ENCODE data around the gene OBSCN. TPM values are rescaled to one million over a fixed set of nuclear protein-coding genes. Genes with fewer than 3 reads are reported as not detected.

Gene OBSCN
- total RNA-seq, 1 donor from 2014 or later: 16.9 TPM

- Mint-ChIP-seq H3K9me3 (ENCODE audit: unreplicated experiment) (no peaks in the 10 kb centered on the region), H3K27ac (ENCODE audit: unreplicated experiment) (no peak overlapping the region), H3K4me1 (ENCODE audit: unreplicated experiment) (no peaks in the 10 kb centered on the region), H3K4me3 (ENCODE audit: unreplicated experiment) (peak overlapping the region; percentile 62), H3K27me3 (ENCODE audit: unreplicated experiment) (peaks cover 7% of the 10 kb centered on the region), H3K36me3 (ENCODE audit: low read depth, unreplicated experiment) (peaks cover 14% of the 10 kb centered on the region)
- DNase-seq (ENCODE audit: low spot score): no peak
- no peak for TF ChIP-seq CTCF (IDR thresholded peaks at IDR 0.05; ENCODE audit: unreplicated experiment)
These were observed 143.3 kb downstream of the OBSCN start for GRCh38 chr1:228350831-228351781.

DNA sequence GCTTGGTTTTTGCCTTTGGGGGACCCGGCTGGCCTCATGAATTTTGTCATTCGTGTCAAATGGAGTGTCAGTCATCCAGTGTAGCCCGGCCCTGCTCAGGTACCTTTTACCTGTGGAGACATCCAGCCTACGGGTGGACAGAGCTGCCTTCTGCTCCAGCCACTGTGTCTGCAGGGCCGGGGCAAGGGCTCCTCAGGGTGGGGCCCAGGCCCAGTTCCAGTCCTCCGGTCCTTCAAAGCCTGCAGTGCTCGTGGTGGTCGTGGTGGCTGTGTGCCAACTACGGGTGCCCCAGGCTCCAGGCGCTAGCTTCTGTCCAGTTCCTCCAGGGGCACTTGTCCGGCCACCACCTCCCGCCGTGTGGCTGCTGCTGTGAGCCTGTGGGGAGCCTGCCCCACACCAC lies 144.0 kb downstream of the OBSCN start:
- TF ChIP-seq CTCF (IDR thresholded peaks at IDR 0.05; ENCODE audit: unreplicated experiment): no peak
- H3K4me1 Mint-ChIP-seq (ENCODE audit: unreplicated experiment): no peaks in the 10 kb centered on the region
- no peaks in the 10 kb centered on the region for H3K9me3 Mint-ChIP-seq (ENCODE audit: unreplicated experiment)
- peaks cover 7% of the 10 kb centered on the region for H3K27me3 Mint-ChIP-seq (ENCODE audit: unreplicated experiment)
- peak overlapping the region; percentile 62 for H3K4me3 Mint-ChIP-seq (ENCODE audit: unreplicated experiment)
- no peak for DNase-seq (ENCODE audit: low spot score)
- no peak overlapping the region for H3K27ac Mint-ChIP-seq (ENCODE audit: unreplicated experiment)
- peaks cover 14% of the 10 kb centered on the region for H3K36me3 Mint-ChIP-seq (ENCODE audit: low read depth, unreplicated experiment)

DNA sequence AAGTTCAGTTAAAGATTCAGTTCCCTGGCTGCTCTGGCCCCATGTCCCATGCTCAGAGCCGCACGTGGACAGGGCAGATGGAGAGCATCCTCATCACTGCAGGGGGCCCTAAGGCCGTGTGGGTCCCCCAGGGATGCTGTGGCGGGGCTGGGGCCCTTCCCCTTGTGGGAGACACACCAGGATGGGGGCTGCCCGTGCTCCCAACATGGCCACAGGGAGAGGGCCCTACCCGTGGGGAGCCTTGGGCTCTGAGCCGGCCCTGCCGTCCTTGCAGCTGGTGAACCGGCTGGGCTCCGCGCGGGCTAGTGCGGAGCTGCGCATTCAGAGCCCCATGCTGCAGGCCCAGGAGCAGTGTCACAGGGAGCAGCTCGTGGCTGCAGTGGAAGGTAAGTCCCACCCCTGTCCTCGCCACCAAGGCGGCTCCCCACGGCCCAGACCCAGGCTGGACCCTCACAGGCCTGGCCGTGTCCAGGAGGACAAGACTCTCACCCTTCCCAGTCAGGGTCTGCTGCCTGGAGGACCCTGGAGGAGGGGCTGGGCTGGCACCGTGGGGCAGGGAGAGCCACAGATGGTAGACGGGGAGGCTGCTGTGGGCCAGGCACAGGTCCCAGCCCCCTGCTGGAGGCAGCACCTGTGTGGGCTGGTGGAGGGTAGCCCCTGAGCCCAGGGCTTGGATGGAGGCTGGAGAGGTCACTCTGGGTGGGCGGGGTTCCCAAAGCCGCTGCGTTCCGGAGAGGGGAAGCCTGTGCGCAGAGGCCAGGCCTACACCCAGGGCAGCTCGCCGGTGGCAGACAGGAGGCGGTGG lies 145.0 kb downstream of the OBSCN start:
- Mint-ChIP-seq H3K27ac (ENCODE audit: unreplicated experiment) (peak overlapping the region; percentile 30), H3K27me3 (ENCODE audit: unreplicated experiment) (peaks cover 7% of the 10 kb centered on the region), H3K36me3 (ENCODE audit: low read depth, unreplicated experiment) (peaks cover 14% of the 10 kb centered on the region), H3K4me1 (ENCODE audit: unreplicated experiment) (no peaks in the 10 kb centered on the region), H3K9me3 (ENCODE audit: unreplicated experiment) (no peaks in the 10 kb centered on the region), H3K4me3 (ENCODE audit: unreplicated experiment) (no peak overlapping the region)
- DNase-seq (ENCODE audit: low spot score): no peak
- TF ChIP-seq CTCF (IDR thresholded peaks at IDR 0.05; ENCODE audit: unreplicated experiment): no peak

DNA sequence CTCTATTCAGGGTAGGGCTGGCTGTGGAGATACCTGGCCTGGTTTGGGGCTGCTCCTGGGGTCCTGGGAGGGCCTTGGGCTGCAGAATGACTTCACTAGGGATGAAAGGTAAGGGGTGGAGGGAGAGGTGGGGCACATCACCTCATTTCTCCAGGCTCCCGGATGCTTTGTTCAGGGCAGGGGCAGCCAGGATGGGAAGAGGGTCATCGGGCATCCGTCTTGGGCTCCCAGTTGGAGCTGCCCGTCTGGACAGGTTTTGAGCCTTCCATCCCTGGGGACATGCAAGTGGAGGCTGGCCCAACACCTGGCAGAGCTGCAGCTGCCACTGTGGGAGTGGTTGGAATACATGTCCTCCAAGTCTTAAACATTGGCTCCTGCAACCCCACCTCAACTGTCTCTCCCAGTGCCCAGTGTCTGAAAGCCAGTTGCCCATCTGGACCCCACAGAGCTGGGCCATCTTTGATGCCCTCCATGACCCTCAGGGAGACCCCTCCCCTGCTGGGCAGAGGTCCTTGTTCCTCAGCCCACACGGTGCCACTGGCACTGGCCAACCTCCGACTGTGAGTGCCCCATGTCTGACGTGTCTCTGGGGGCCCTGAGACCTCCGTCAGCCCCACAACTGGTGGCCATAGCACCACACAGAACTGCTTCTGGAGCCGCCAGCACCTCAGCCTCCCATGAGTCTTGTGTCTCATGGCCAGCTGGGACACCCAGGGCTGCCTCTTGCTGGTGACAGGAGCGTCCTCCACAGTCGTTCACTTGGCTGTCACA lies 145.9 kb downstream of the OBSCN start:
- peaks cover 9% of the 10 kb centered on the region for H3K27me3 Mint-ChIP-seq (ENCODE audit: unreplicated experiment)
- H3K4me1 Mint-ChIP-seq (ENCODE audit: unreplicated experiment): no peaks in the 10 kb centered on the region
- no peaks in the 10 kb centered on the region for H3K9me3 Mint-ChIP-seq (ENCODE audit: unreplicated experiment)
- no peak for DNase-seq (ENCODE audit: low spot score)
- H3K36me3 Mint-ChIP-seq (ENCODE audit: low read depth, unreplicated experiment): peaks cover 13% of the 10 kb centered on the region
- H3K4me3 Mint-ChIP-seq (ENCODE audit: unreplicated experiment): no peak overlapping the region
- H3K27ac Mint-ChIP-seq (ENCODE audit: unreplicated experiment): no peak overlapping the region
- no peak for TF ChIP-seq CTCF (IDR thresholded peaks at IDR 0.05; ENCODE audit: unreplicated experiment)
